Inflammatory macrophage treated with lipopolysaccharide for 1 hour (primary cell): ENCODE measurements around the gene PRDM10.
"Not testable (repeated sequence)": the region's sequence is repeated elsewhere in the genome, so short reads cannot be mapped to it uniquely, and the experiment has no call there.

ENCODE experiments used
- DNase-seq, 2 donors: peaks; one replicate each; pipeline ENCODE4 v3.0.0-alpha.2; 2020 to 2022

The PRDM10 gene

GRCh38 chr11:130002352-130002845 lies at the start of gene PRDM10:
PRDM10 (minus strand) TSS chr11:130002835; CDS start chr11:129960964, 41,871 bp downstream.
- peak; percentile 72 to 91 for DNase-seq

GRCh38 chr11:130051082-130051481 lies 48.4 kb upstream of the PRDM10 start:
- peak; percentile 92 to 97 for DNase-seq

GRCh38 chr11:130050257-130050656 lies 47.6 kb upstream of the PRDM10 start:
- DNase-seq = peak; percentile 80 to 93

DNA sequence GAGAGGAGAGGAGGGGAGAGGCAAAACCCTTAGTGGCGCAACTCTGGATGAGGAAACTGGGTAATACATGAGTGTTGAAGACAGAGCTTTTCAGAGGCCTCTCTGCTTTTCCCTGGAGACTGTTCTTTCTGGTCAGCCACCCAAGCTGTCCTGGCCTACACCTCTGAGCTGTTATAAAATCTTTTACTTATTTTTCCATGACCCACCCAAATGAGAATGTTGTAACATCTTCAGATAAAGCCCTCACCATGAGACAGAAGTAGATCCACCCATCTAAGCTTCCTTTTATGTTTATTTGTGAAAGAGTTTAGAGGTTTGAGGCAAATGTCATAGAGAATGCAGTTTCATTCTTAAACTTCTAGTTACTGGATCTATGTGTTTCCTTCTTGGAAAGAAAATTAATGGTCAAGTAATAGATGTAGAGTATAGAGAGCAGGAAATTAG lies 46.7 kb upstream of the PRDM10 start:
- DNase-seq = peak; percentile 56 to 57

DNA sequence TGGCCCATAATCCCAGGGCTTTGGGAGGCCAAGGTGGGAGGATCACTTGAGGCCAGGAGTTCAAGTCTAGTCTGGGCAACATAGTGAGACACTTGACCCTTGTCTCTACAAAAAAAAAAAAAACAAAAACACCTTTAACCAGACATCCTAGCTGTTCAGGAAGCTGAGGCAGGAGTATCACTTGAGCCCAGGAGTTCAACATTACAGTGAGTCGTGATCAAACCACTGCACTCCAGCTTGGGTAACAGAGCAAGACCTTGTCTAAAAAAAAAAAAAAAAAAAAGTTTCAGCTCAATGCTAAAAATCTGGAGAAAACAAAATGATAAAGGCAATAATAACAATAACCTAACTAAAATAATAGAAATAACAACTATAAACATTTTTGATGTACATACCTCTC lies 44.5 kb upstream of the PRDM10 start:
- no peak for DNase-seq

DNA sequence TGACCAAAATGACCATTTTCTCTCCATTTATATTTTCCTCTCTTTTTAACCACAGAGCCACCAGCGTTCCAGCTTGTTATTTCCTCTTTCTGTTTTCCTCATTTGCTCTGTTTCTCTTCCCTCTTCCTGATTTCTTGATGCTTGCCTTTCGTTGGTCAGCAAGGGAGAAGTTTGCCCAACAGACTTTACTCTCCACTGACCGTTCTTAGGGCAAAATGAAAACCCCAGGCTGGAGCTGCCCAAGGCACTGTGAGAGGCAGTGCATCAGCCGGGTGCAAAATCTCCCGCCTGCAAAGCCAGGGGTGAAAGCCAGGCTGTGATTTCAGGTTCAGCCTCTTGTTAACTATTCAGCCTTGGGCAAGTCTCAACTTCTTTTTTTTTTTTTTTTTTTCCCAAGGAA lies 40.9 kb upstream of the PRDM10 start:
- DNase-seq = peak; percentile 77 to 79

DNA sequence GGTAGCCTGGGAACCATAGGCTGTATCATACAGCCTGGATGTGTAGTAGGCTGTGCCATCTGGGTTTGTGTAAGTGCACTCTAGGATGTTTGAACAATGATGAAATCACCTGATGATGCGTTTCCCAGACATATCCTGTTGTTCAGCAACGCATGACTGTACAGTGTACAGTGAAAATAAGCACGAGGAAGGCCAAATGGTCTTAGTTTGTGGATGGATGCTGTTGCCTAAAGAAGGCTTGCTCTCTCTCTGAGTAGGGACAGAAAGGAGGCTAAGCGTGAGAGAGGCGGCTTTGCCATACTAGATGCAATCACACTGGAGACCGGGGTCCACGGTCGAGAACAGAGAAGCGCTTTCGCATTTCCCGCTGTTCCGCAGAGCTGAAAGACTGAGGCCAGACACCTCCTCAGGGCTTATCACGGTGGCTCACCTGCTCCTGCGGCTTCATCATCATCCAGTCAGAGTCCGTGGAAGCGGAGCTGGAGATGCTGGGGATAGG lies 39.5 kb upstream of the PRDM10 start:
- peak; percentile 78 to 88 for DNase-seq

- no peak for DNase-seq
These were observed 37.8 kb upstream of the PRDM10 start for GRCh38 chr11:130040281-130040940.

- no peak for DNase-seq
These were observed 35.4 kb upstream of the PRDM10 start for GRCh38 chr11:130037881-130038585.

- DNase-seq = peak in 1 of 2 donors; percentile 35
These were observed 34.4 kb upstream of the PRDM10 start for GRCh38 chr11:130037058-130037457.

DNA sequence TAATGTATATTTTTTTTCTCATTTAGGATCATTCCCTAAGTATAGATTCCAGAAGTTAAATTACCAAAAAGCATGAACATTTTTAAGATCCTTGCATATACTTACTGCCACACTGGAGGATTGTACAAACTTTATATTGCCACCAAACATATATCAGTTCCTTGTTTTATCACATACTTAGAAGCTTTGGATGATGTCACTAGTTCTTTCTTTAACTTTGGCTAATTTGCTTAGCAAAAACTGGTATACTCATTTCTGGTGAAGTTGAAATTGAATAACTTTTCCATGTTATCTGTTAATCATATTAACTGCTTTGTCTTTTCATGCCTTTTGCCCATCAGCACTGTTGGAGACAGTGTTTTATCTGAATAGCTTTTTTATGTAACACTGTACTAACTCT lies 31.6 kb upstream of the PRDM10 start:
- DNase-seq = peak; percentile 31 to 43

DNA sequence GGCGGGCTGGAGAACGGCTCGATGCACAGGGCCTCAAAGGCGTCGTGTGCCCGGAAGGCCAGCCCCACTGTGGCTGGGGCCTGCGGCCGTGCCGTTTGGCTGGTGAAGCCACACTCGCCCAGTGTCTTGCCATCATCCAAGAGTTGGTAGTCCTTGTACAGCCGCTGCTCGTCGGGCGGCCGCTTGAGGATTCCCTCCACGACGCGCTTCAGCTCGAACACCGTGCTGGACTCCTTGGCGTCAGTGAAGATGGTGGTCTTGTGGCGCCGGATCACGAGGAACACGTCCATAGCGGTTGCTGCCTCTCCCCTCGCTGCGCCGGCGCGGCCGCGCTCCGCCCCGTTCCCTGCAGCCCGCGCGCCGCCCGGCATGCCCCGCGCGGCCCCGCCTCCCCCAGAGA lies 30.3 kb upstream of the PRDM10 start:
- no peak for DNase-seq

DNA sequence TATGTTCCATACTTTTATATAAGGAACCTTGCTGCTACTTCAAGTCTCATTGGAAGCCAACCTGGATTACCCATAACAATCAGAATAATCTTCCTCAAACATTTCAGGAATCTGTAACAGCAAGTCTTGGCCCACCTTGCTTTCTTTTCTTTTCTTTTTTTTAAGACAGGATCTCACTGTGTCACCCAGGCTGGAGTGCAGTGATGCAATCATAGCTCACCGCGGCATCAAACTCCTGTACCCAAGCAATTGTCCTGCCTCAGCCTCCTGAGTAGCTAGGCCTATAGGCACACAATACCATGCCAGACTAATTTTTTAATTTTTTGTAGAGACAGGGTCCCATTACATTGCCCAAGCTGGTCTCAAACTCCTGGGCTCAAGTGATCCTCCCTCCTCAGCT lies 29.3 kb upstream of the PRDM10 start:
- no peak for DNase-seq

- DNase-seq = no peak
These were observed 28.4 kb upstream of the PRDM10 start for GRCh38 chr11:130031056-130031455.

DNA sequence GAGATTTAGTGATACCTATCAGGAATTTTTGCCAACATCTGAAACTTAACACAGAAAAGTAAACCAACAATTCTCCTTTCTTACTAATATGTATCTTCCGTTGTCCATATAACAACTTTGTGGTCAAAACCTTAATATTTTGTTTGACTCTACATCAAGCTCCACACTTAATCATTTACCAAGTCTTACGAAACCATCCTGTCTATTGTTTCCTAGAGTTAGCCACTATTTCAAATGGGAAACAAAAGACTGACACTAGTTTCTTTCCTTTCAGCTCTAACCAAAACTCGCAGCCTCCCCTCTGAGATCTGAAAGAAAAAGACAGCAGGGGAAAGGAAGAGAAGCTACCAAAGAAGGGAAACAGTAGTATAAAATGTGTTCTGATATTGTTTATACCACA lies 26.5 kb upstream of the PRDM10 start:
- DNase-seq = no peak

DNA sequence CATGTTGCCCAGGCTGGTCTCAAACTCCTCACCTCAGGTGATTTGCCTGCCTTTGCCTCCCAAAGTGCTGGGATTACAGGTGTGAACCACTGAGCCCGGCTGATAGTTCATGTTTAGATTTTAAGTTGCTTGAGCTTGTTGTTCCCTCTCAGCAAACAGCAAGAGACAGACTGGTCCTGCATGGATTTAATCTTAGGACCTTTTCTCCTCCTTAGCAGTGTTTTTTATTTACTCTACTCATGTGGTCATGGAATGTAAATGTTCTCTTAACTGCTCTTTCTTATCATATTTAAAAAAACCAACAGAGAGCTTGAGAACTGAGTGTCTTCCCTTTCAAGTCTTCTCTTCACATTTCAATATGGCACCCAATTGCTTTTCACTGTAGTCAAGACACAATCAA lies 22.7 kb upstream of the PRDM10 start:
- no peak for DNase-seq

- DNase-seq = no peak
These were observed 21.7 kb upstream of the PRDM10 start for GRCh38 chr11:130024361-130024760.

DNA sequence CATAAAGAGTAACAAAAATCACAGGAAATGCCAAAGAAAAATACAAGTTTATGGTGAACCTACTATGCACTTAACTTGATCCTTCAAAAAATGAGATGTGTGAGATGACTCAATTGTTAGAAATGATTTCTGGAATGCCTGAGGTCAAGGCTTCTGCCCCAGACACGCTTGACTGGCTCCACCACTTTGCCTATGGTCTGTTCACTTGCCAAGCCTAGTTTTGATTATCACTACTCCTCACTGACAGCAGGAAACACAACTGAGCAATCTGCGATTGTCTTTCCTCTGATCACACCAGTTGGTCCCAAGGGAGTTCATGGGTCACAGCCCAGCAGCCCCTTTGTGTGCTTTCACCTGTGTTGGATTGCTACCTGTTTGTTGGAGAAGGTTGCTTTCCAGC lies 20.6 kb upstream of the PRDM10 start:
- DNase-seq = no peak

GRCh38 chr11:130022799-130023198 lies 20.2 kb upstream of the PRDM10 start:
- DNase-seq = no peak

- DNase-seq = not testable (repeated sequence)
These were observed 19.0 kb upstream of the PRDM10 start for GRCh38 chr11:130021606-130022005.

DNA sequence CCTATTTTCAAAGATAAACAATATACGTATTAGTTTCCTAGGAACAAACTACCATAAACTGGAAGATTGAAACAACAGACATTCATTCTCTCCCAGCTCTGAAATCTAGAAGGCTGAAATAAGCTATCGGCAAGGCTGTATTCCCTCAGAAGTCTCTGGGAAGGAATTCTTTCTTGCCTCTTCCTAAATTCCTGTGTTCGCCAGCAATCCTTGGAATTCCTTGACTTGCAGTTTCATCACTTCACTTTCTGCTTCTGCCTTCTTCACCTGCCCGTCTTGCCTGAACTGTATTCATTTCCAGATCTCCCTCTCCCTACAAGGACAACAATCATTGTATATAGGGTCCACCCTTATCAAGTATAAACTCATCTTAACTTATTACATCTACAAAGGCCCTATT lies 17.7 kb upstream of the PRDM10 start:
- DNase-seq = no peak

DNA sequence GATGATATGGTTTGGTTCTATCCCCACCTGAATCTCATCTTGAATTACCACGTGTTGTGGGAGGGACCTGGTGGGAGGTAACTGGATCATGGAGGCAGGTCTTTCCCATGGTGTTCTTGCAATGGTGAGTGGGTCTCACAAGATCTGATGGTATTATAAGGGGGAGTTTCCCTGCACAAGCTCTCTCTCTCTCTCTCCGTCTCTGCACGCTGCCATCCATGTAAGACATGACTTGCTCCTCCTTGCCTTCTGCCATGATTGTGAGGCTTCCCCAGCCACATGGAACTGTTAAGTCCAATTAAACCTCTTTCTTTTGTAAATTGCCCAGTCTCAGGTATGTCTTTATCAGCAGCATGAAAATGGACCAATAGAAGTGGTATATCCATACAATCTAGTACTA lies 13.2 kb upstream of the PRDM10 start:
- DNase-seq = not testable (repeated sequence)

GRCh38 chr11:130008326-130008725 lies 5.7 kb upstream of the PRDM10 start:
- DNase-seq = no peak

- no peak for DNase-seq
These were observed 4.3 kb upstream of the PRDM10 start for GRCh38 chr11:130006929-130007328.
